GM12878 (cell line): ENCODE results near the gene ZNF543. TPM values are rescaled to one million over a fixed set of nuclear protein-coding genes. Genes with fewer than 3 reads are reported as not detected.

Experiments
- CHD4 ChIP-seq: fragments of 200-600 bp; sonication (generic); IDR thresholded peaks from 2 replicates; pipeline ENCODE4 v1.6.1; 2016; ENCODE audit warnings: mild to moderate bottlenecking
- FOXK2 ChIP-seq: fragments of 450-650 bp; IDR thresholded peaks from 2 replicates; pipeline ENCODE4 v1.6.1; 2017; ENCODE audit warnings: mild to moderate bottlenecking, moderate library complexity
- KLF5 ChIP-seq: fragments of 450-650 bp; IDR thresholded peaks from 2 replicates; pipeline ENCODE4 v1.6.1; 2014; ENCODE audit warnings: mild to moderate bottlenecking; ENCODE audit not compliant: partially characterized antibody
- LARP7 ChIP-seq: fragments of 450-650 bp; IDR thresholded peaks from 2 replicates; pipeline ENCODE4 v1.6.1; 2017; ENCODE audit warnings: mild to moderate bottlenecking
- RBBP5 ChIP-seq: fragments of 200-600 bp; sonication (generic); conservative IDR thresholded peaks from 2 replicates; pipeline ENCODE4 v1.6.1; 2016
- ZBTB11 ChIP-seq: fragments of 450-650 bp; formaldehyde crosslinking; IDR thresholded peaks from 2 replicates; pipeline ENCODE4 v1.5.0; 2022; ENCODE audit warnings: mild to moderate bottlenecking, missing genetic modification characterization
- polyA plus RNA-seq, 11 experiments: library from polyadenylated mRNA; depleted of rRNA in 4 of 11; unstranded in 6 of 11; stranded (reverse) in 5 of 11; fragments of >200 nt; fragmentation: Nextera tagmentation in 4 of 11; fragmentation: Illumina TruSeq in 1 of 11; extraction: Ambion mirVana in 4 of 11; extraction: Trizol in 1 of 11; gene quantifications; 1 replicate in 1 of 11; 2 replicates in 10 of 11; pipeline versions ENCODE4 v1.2.1 to v1.2.3, GENCODE V29; 2011 to 2016; ENCODE audit warnings: inconsistent platforms in 2 of 11, missing spikeins in 2 of 11, low read depth in 1 of 11
- total RNA-seq, 4 experiments: library from RNA; depleted of rRNA in 3 of 4; stranded (reverse); fragments of >200 nt in 3 of 4; fragmentation: Illumina TruSeq in 1 of 4; extraction: Trizol in 1 of 4; gene quantifications; 2 replicates each; pipeline versions ENCODE4 v1.2.1 to v1.2.3, GENCODE V29; 2013 to 2021
- TF ChIP-seq, protein P1 (sequence below), 3 experiments: IDR thresholded peaks in 2 of 3; conservative IDR thresholded peaks in 1 of 3; 2 replicates each; pipeline ENCODE4 v1.5.1; 2011; ENCODE audit warnings: low read depth in 3 of 3, low read length in 3 of 3, mild to moderate bottlenecking in 3 of 3, control low read depth in 2 of 3, moderate library complexity in 2 of 3, inconsistent platforms in 1 of 3, mixed read lengths in 1 of 3; ENCODE audit not compliant: control insufficient read depth in 2 of 3, insufficient read depth in 1 of 3; ENCODE audit errors: extremely low read depth in 1 of 3
- TF ChIP-seq, protein P2 (sequence below): fragments of 450-650 bp; IDR thresholded peaks from 2 replicates; pipeline ENCODE4 v1.6.1; 2016; ENCODE audit warnings: mild to moderate bottlenecking

The ZNF543 gene
- total and polyA plus RNA-seq, 10 of the 15 experiments (the other 5 are each of a cell fraction or from before 2014, with no cell fraction given), result 0.53 to 9.0 (median 3.5) TPM

DNA sequence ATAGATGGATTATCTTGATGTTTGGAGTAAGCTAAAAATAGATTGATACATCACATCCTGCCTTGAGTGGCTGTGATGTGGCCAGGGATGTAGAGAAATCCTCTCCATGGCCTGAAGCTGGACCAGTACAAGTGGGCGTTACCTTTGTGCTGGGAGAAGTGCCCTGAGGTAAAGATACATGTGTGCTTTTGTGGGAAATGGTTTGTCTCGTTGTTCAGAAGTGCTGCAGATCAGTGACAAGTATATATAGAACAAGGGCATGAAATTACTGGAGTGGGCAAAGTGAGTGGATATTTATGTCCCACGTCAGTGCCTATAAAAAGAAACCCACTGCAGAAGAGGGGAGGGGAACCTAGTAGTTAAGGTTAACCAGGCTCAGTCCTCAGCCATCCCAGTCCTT is 18.6 kb downstream of the ZNF543 start (continued):
- TF ChIP-seq ZBTB11 (CRISPR knock-in tag) (no peak), RBBP5 (no peak), LARP7 (no peak), KLF5 (no peak), FOXK2 (no peak), CHD4 (no peak)
- TF ChIP-seq, protein P1, sequence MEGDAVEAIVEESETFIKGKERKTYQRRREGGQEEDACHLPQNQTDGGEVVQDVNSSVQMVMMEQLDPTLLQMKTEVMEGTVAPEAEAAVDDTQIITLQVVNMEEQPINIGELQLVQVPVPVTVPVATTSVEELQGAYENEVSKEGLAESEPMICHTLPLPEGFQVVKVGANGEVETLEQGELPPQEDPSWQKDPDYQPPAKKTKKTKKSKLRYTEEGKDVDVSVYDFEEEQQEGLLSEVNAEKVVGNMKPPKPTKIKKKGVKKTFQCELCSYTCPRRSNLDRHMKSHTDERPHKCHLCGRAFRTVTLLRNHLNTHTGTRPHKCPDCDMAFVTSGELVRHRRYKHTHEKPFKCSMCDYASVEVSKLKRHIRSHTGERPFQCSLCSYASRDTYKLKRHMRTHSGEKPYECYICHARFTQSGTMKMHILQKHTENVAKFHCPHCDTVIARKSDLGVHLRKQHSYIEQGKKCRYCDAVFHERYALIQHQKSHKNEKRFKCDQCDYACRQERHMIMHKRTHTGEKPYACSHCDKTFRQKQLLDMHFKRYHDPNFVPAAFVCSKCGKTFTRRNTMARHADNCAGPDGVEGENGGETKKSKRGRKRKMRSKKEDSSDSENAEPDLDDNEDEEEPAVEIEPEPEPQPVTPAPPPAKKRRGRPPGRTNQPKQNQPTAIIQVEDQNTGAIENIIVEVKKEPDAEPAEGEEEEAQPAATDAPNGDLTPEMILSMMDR (IDR thresholded peaks at IDR 0.05 in 2 of 3, conservative IDR thresholded peaks at IDR 0.05 in 1 of 3; ENCODE audit: control insufficient read depth in 2 of 3, extremely low read depth in 1 of 3, insufficient read depth in 1 of 3, low read depth in 3 of 3, low read length in 3 of 3), result no peak
- TF ChIP-seq, protein P2, sequence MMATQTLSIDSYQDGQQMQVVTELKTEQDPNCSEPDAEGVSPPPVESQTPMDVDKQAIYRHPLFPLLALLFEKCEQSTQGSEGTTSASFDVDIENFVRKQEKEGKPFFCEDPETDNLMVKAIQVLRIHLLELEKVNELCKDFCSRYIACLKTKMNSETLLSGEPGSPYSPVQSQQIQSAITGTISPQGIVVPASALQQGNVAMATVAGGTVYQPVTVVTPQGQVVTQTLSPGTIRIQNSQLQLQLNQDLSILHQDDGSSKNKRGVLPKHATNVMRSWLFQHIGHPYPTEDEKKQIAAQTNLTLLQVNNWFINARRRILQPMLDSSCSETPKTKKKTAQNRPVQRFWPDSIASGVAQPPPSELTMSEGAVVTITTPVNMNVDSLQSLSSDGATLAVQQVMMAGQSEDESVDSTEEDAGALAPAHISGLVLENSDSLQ, result no peak
